Inflammatory macrophage (primary cell): ENCODE data around the gene POMT1.
"Not testable (repeated sequence)": the region's sequence is repeated elsewhere in the genome, so short reads cannot be mapped to it uniquely, and the experiment has no call there.

Experiments
- DNase-seq, 2 donors: peaks; one replicate each; pipeline ENCODE4 v3.0.0-alpha.2; 2020 to 2022

POMT1 gene

DNA sequence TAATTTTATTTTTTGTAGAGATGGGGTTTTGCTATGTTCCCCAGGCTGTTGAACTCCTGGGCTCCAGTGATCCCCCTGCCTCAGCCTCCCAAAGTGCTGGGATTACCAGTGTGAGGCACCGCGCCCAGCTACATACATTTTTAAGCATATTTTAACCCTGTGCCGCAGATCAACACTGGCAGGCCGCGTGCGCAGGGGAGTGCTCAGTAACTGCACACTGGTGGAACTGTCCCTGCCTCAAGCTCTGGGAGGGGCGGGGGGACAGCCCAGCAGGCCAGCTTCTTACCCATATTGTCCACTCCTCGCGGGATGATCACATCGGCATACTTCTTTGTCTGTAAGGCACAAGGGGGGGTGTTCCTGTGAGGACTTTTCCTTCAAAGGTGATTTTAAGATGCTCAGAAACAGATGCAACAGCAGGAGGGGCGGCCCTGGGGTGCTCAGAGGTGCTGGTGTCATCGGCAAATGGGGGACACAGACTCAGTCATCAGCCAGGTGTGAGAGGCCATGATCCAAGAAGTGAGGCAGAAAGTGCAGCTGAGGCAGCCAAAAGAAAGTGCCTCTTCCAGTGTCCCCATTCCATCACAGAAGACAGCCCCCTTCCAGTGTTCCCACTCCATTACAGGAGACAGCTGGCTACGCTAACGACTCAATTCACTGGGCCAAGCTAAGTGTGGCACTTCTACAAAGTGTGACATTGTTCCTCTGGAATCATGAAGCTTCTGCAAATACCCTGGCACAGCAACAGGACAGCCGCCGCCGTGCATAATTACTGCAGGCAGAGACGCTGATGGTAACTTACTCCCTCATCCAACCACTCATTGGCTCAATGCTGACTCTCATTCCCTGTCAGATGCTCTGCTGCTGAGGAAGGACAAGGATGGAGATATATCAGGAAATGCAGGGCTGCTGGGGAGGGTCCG is 23.2 kb downstream of the POMT1 start:
- DNase-seq: no peak

DNA sequence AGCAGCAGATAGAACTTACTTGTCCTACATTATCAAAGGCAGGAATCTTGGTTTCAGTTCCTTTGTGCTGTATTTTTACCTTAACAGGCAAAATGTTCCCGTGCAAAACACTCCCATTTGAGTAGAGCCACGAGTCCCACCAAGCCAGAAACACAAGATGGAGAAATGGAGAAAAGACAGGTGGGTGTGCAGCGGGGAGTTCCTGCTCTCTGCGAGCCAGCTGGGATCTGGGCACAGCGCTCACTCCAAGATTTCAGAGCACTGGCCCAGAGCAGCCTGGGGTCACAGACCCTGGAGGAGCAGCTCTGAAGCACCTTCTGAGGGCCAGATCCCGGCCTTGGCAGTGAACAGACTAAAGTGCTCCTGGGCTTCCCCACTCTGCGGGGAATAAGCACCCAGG is 25.5 kb downstream of the POMT1 start:
- DNase-seq: no peak

GRCh38 chr9:131528886-131529505 is 26.3 kb downstream of the POMT1 start:
- DNase-seq: no peak

DNA sequence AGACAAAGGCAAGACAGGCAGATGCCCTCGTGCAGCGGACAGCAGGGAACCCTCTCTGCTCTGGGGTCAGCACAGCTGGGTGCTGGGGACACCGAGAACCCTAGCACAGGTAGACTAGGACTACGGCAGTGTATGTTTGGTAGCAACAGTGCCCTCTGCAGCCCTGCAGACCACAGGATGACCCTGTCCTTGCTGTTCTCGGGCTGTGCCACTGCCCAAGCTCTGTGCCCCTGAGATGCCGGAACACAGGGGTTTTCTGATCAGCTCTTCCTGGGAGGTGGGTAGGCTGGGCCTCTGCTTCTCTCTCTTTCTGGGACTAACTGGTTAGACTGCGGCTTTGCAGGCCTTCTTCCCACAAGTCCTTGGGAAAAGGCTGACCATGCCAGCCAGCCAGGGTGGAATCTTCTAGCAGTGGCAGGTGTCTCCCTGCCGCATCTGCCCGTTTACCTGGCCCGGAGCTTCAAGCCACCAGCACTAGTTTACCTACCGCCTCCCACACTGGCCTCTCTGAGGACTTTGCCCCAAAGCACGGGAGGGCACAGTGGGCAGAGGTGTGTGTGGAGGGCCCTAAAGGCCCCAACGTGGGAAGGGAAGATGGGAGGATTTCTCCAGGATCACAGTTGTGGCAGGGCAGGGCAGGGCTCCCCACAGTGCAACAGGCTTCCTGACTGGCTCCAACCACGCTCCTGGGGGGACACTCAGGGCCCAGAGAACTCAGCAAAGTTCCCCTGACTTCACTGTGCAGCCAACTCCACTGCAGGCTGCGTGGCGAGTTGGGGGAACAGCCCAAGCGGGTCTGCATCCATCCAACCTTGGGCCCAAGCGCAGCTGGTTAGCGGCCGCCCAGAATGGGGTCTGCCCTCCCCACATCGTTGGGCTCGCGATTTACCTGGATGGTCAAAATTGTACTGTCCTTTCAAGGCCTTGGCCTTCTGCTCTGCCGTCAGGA is 27.2 kb downstream of the POMT1 start:
- DNase-seq: no peak

DNA sequence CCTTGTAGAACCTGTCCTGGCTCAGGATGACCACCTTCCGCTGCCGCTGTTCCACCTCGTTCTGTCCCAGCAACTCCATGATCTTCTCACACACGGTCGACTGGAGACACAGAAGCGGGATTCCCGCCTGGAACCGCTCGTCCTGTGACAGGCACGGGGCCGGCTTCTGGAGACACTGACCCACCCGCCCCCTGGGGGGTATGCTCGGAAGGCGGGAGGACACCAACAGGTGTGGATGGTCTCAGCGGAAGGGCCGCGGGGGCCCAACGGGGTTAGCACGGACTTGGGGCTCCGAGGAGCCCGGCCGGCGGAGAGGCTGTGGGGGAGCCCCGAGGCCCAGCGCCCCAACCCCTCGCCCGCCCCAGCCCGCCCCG is 27.8 kb downstream of the POMT1 start:
- peak in 1 of 2 donors; percentile 17 for DNase-seq

DNA sequence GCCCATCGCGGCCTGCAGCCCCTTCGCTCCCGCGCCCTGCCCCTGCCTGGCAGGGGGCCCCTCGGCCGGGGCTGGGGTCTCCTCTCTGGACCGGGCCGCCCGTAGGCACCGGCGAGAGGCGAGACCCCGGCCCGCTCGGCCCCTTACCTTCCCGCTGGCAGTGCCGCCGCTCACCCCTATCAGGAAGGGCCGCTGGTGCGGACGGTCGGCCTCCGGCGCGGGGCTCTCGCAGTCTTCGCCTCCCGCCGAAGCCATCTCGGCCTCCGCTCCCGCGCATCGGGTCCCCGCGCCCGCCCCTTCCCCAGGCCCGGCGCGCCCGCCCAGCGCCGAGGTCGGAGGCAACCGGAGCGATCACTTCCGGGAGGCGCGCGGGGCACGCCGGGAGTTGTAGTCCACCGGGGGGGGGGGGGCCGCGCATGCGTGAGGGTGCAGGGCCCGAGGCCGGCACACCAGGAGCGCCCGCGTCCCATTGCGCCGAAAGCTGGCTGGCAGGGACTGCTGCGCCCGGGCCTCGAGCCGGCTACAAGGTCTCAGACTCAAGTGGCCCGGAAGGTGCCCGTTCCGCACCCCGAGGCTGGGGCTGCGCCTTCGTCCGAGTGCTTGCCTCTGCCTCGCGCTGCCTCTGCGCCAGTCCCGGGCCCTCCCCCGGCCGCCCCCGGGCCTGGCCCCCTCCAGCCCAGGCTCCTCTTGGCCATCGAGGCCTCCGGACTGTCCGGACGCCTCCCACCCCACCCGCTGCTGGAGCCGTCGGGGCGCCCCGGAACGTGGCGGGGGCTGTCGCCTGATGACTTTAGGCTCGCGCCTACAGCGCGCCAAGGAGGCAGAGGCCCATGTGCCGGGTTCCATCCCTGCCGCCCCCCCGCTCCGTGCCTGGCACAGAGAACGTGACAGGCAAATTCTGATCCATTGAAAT is 28.5 kb downstream of the POMT1 start, which contains the start of gene UCK1:
Gene UCK1, minus strand, starts transcription at position 344 of the 913 bp plus-strand sequence. Its CDS starts 89 bp downstream, at position 255.
- peak; percentile 82 to 83 for DNase-seq

GRCh38 chr9:131534721-131535237 is 32.1 kb downstream of the POMT1 start:
- no peak for DNase-seq

- DNase-seq: no peak
Observed at GRCh38 chr9:131537946-131538345, 35.2 kb downstream of the POMT1 start.

- no peak for DNase-seq
Observed at GRCh38 chr9:131539223-131539923, 36.7 kb downstream of the POMT1 start.

GRCh38 chr9:131543141-131543540 is 40.4 kb downstream of the POMT1 start:
- DNase-seq: no peak

DNA sequence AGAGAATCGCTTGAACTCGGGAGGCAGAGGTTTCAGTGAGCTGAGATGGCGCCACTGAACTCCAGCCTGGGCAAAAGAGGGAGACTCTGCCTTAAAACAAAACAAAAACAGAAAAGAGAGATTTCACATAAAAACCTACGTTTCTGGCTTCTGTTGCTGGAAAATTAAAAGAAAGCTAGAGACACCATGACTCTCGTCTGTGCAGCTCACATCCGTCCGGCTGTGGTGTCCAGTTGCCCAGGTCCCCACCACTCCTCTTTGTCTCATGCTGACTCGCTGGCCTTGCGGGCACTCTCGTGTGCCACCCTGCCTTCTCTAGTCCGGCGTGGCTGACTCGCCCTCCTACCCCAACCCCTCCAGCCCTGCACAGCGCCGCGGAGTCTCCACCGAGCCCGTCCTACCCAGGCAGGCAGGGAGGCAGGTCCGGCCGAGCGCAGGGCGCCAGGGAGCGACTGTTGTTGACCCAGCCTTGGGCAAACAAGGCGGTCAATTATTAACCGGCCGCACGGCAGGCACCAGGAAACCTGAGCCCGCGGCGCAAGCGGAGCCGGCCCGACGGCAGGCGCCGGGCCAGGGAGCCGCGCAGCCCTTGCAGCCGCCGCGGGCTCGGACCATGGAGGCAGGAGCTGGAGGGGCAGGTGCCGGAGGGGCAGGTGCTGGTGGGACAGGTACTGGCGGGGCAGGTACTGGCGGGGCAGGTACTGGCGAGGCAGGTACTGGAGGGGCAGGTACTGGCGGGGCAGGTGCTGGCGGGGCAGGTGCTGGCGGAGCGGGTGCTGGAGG is 42.5 kb downstream of the POMT1 start, which contains the start of gene PRRT1B:
Gene PRRT1B, plus strand, starts transcription at position 521 of the 783 bp plus-strand sequence. Its CDS starts 93 bp downstream, at position 614.
- DNase-seq: no peak

DNA sequence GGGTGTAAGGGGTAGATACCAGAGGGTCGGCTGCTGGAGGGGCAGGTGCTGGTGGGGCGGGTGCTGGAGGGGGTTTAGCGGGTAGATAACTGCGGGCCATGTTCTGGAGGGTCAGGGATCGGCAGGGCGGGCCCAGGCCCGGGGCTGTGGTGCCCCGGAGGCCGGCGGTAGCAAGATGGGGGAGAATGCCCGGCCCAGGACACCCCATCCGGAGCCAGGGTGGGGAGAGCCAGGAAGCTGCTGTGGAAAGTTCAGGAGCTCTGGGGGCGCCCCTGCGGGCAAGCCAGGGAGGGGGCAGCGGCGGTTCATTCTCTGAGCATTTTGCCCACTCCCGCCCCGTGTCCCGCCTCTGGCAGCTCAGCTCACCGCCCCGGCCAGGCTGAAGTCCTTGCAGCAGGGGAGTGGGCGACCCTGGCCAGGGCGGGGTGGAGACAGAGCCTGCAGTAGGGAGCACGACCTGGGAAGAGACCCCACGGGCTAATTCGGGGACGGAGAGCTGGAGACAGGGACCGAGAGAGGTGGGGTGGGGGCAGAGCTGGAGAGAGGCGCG is 43.1 kb downstream of the POMT1 start:
- no peak for DNase-seq

DNA sequence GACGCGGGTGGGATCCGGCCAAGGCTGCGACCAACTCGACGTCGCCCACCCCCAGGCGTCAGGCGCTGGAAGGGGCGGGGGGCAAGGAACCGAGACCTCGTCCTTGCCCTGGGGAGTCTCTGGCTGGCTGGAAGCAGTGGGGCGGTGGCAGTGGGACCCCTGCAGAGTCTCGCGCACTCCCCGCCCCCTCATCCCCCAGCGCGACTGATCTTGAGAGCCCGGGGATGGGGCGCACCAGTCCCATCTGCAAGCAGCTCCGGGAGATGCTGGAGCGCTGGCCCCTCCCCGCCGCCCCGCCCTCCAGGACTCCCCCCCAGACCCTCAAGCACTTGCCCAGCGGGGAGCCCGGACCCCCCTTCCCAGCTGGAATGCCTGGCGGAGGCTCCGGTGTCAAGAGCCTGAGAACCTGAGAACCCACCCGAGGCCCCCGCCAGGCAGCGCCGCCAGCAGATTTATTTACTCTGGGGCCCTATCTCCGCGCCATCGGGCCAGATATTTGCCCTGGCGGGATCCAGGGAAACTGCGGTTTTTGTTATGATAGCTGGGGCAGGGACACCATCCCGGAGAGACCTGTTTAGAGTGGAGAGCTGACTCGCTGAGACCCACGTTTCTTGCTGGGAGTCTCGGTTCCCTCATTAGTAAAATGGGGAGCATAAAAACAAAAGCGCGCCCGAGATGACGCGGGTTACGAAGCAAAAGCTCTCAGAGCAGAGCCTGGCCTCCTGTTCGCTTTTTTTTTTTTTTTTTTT is 43.8 kb downstream of the POMT1 start:
- no peak for DNase-seq

DNA sequence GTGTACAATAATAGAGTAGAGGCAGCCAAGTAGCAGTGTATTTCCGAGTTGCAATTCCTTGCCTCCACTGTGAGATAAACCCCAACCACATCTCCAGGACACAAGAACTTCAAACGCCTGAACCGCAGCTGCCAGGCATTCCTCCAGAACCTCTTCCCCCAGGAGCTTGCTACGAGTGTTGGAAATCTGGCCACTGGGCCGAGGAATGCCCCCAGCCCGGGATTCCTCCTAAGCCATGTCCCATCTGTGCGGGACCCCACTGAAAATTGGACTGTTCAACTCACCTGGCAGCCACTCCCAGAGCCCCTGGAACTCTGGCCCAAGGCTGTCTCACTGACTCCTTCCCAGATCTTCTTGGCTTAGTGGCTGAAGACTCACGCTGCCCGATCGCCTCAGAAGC is 46.5 kb downstream of the POMT1 start:
- DNase-seq: not testable (repeated sequence)

DNA sequence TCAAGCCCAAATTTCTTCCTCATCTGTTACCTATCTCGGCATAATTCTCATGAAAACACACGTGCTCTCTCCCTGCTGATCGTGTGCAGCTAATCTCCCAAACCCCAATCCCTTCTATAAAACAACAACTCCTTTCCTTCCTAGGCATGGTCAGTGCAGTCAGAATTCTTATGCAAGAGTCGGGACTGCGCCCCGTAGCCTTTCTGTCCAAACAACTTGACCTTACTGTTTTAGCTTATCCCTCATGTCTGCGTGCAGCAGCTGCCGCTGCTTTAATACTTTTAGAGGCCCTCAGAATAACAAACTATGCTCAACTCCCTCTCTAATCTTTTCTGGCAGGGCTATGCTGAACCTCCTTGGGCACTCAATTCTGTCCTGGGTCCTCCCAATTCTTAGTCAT is 47.7 kb downstream of the POMT1 start:
- DNase-seq: not testable (repeated sequence)

- no peak for DNase-seq
Observed at GRCh38 chr9:131552030-131552429, 49.3 kb downstream of the POMT1 start.

DNA sequence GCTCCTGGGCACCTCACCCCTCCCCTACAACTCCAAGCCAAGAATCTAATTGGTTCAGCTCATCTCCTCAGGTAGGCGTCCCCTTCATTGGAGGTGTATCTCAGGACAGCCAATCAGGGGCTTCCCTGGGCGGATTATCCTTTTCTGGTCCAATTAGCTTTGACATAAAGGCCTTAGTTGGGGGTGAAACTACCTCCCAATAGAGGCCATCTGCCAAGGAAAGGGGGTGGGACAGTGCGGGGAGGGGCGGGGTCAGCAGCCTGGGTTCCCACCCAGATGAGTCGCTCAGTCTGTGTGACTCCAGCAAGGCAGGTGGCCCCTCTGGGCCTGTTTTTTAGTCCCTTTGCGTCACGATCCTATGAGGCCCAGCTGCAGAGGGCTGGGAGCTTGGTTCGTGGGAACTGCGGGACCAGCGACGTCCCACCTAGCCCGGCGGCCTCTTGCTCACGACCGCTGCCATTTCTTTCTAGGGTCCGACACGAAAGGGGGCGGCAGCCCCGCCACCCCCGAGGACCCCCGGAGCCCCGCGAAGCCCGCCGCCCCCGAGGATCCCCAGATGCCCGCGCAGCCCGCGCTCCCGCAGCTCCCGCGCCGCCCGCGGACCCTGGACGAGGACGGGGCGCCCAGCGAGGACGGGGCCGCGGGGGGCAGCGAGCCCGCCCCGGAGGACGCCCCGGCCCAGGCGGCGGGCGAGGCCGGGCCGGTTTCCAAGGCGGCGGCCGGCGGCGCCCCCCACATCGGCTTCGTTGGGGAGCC is 51.5 kb downstream of the POMT1 start:
- DNase-seq: no peak

GRCh38 chr9:131554843-131555351 is 52.2 kb downstream of the POMT1 start:
- DNase-seq: no peak
